C4-2B (cell line): Measurements from ENCODE around the gene SPATA16.
"Not testable (repeated sequence)": the region's sequence is repeated elsewhere in the genome, so short reads cannot be mapped to it uniquely, and the experiment has no call there.

Source experiments
- H3K27ac ChIP-seq: fragments of 450-650 bp; 2 replicates; pipeline ENCODE4 v1.5.1; 2017
- CTCF ChIP-seq: fragments of 450-650 bp; conservative IDR thresholded peaks from 2 replicates; pipeline ENCODE4 v1.5.1; 2017; ENCODE audit warnings: mild to moderate bottlenecking
- ZFX ChIP-seq: fragments of 450-650 bp; IDR thresholded peaks from 2 replicates; pipeline ENCODE4 v1.6.1; 2017

Gene SPATA16

GRCh38 chr3:172877011-172877410, 264.0 kb downstream of the SPATA16 start:
- no peak overlapping the region for H3K27ac ChIP-seq
- TF ChIP-seq ZFX: no peak
- TF ChIP-seq CTCF: no peak

GRCh38 chr3:172876297-172876696, 264.7 kb downstream of the SPATA16 start:
- no peak overlapping the region for H3K27ac ChIP-seq
- no peak for TF ChIP-seq ZFX
- no peak for TF ChIP-seq CTCF

- H3K27ac ChIP-seq: no peak overlapping the region
- TF ChIP-seq CTCF (no peak), ZFX (no peak)
These were observed 266.0 kb downstream of the SPATA16 start for GRCh38 chr3:172875039-172875438.

DNA sequence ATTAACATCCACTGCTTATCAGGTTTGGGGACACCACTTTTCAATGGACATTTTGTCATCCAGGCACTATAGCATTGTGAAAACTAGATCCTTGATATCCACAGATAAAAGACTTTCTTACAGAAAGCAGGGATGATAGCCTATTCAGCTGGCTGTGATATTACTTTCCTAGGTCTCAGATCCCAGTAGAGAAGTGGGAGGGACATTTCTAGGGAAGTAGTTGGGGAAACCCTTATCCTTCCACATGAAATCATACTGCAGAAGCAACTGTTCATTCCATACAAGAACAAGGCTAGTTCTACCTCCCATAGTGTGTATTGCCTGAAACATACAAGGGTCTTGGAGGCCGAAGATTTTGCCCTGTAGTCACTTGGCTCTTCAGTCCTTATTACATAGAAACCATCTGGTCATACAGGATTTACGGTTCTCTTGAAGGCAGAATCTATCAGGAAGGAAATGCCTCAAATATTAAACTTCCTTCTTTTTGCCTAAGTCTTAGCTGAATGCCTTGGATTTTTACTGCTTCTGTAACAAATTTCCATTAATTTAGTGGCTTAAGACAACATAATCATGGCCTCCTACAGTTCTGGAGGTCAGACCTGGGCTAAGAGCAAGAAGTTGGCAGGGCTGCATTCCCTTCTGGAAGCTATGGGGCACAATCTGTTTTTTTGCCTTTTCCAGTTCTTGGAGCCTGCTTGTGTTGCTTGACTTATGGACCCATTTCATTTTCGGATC, 271.1 kb downstream of the SPATA16 start:
- TF ChIP-seq CTCF (no peak), ZFX (no peak)
- H3K27ac ChIP-seq: no peak overlapping the region

DNA sequence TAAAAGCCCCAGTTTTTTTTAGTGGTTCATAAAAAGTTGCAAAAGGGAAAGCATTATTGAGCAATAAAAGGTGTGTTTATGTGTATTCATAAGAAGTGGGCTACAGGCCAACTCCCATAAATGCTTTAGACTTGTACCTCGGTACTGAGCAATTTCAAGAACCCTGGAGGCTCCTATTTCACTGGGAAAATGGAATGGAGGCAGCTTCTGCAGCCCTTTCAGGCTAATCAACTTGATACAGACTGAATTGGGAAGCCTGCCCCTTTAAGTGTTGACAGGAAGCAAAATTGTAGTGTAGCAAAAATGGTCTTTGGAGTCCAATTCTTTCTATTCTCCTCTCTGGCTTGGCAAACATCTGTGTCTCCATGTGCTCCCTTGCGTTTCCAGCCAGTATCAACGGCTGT, 271.7 kb downstream of the SPATA16 start:
- H3K27ac ChIP-seq: no peak overlapping the region
- TF ChIP-seq ZFX (no peak), CTCF (no peak)

DNA sequence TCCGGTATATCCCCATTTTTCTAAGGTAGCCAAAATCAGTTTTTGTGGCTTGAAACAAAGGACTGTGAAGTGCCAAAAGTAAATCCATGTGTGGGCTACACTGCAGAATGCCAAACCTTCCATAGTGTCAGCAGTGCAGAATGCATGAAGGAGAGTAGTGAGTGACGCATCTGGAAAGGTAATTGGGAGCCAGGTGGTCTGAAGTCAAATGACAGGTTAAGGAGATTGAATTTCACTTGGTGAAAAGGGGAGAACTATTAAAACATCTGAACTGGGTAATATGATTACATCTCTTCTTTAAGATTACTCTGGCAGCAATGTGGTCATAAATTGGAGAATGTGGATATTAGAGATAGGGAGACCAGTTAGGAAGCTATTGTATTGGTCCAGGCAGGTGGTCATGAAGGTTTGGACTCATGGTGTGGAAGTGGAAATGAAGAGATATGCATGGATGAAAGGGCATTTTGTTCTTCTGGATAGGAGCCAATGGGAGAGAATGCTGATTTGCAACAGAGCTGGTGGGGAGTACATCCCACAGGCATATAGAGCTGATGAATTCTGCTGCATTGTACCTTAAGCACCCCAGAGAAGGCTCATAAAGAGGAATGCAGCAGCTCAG, 272.3 kb downstream of the SPATA16 start:
- TF ChIP-seq CTCF (no peak), ZFX (no peak)
- H3K27ac ChIP-seq: no peak overlapping the region

GRCh38 chr3:172866726-172867350, 274.2 kb downstream of the SPATA16 start:
- H3K27ac ChIP-seq: not testable (repeated sequence)
